IPS DF 6.9 (cell line): ENCODE data around the gene FAM168B.
"Not testable (repeated sequence)": the region's sequence is repeated elsewhere in the genome, so short reads cannot be mapped to it uniquely, and the experiment has no call there.

Experiments
- DNase-seq: peaks from one replicate; pipeline ENCODE4 v3.0.0-alpha.2; 2013; ENCODE audit warnings: low read depth, low spot score
- H3K27ac ChIP-seq: one replicate; pipeline ENCODE4 v1.5.1; 2013; ENCODE audit warnings: low read length, control low read depth
- H3K27me3 ChIP-seq: 2 replicates; pipeline ENCODE4 v1.6.1; 2013; ENCODE audit warnings: mild to moderate bottlenecking, low read length; ENCODE audit not compliant: control insufficient read depth, insufficient read depth
- H3K36me3 ChIP-seq: 2 replicates; pipeline ENCODE4 v1.6.1; 2013; ENCODE audit warnings: low read length; ENCODE audit not compliant: control insufficient read depth, insufficient read depth
- H3K4me1 ChIP-seq: 2 replicates; pipeline ENCODE4 v1.6.1; 2013; ENCODE audit warnings: low read length; ENCODE audit not compliant: control insufficient read depth, insufficient read depth
- H3K4me3 ChIP-seq: 2 replicates; pipeline ENCODE4 v1.5.1; 2013; ENCODE audit warnings: mild to moderate bottlenecking, low read length
- H3K9me3 ChIP-seq: 2 replicates; pipeline ENCODE4 v1.6.1; 2013; ENCODE audit warnings: low read length, inconsistent platforms; ENCODE audit not compliant: control insufficient read depth, insufficient read depth
- WGBS: extraction: QIAGEN DNeasy Blood & Tissue Kit; methylation state at CpG from one replicate; pipeline ENCODE4 v1.1.7; 2013; ENCODE audit warnings: mixed read lengths, missing lambda C conversion rate; ENCODE audit not compliant: insufficient read length, insufficient coverage; 5-methylcytosine and 5-hydroxymethylcytosine counted together

Gene FAM168B

GRCh38 chr2:131122496-131122895 is 29.2 kb upstream of the FAM168B start:
- no peak overlapping the region for H3K4me3 ChIP-seq
- no peak overlapping the region for H3K27ac ChIP-seq
- no peaks in the 10 kb centered on the region; the same call in 1 of the 2 replicates for H3K9me3 ChIP-seq
- H3K27me3 ChIP-seq: no peaks in the 10 kb centered on the region; the same call in 1 of the 2 replicates
- peaks cover 2% of the 10 kb centered on the region; the same call in 1 of the 2 replicates for H3K36me3 ChIP-seq
- no peak for DNase-seq
- WGBS: no CpG with 5 or more reads among the region's 4 CpGs
- no peaks in the 10 kb centered on the region; the same call in 1 of the 2 replicates for H3K4me1 ChIP-seq

- H3K9me3 ChIP-seq: no peaks in the 10 kb centered on the region; the same call in 1 of the 2 replicates
- no peaks in the 10 kb centered on the region; the same call in 1 of the 2 replicates for H3K27me3 ChIP-seq
- no peak overlapping the region for H3K27ac ChIP-seq
- no peaks in the 10 kb centered on the region for H3K36me3 ChIP-seq
- WGBS: no CpG with 5 or more reads among the region's 4 CpGs
- H3K4me1 ChIP-seq: no peaks in the 10 kb centered on the region; the same call in 1 of the 2 replicates
- DNase-seq: no peak
- H3K4me3 ChIP-seq: no peak overlapping the region
These were observed 28.2 kb upstream of the FAM168B start for GRCh38 chr2:131121464-131121863.

GRCh38 chr2:131120815-131121317 is 27.6 kb upstream of the FAM168B start:
- H3K4me1 ChIP-seq: no peaks in the 10 kb centered on the region; the same call in 1 of the 2 replicates
- WGBS: no CpG with 5 or more reads among the region's 12 CpGs
- no peaks in the 10 kb centered on the region; the same call in 1 of the 2 replicates for H3K27me3 ChIP-seq
- no peaks in the 10 kb centered on the region; the same call in 1 of the 2 replicates for H3K9me3 ChIP-seq
- no peak for DNase-seq
- no peaks in the 10 kb centered on the region for H3K36me3 ChIP-seq
- no peak overlapping the region for H3K4me3 ChIP-seq
- H3K27ac ChIP-seq: no peak overlapping the region

- no peak overlapping the region for H3K4me3 ChIP-seq
- DNase-seq: no peak
- no peaks in the 10 kb centered on the region; the same call in 1 of the 2 replicates for H3K9me3 ChIP-seq
- no peaks in the 10 kb centered on the region for H3K36me3 ChIP-seq
- H3K4me1 ChIP-seq: peaks cover 3% of the 10 kb centered on the region; the same call in 1 of the 2 replicates
- no peaks in the 10 kb centered on the region for H3K27me3 ChIP-seq
- H3K27ac ChIP-seq: no peak overlapping the region
These were observed 22.5 kb upstream of the FAM168B start for GRCh38 chr2:131115752-131116151.

GRCh38 chr2:131114950-131115349 is 21.7 kb upstream of the FAM168B start:
- DNase-seq, H3K4me3 ChIP-seq, H3K27ac ChIP-seq, H3K4me1 ChIP-seq, H3K36me3 ChIP-seq, H3K27me3 ChIP-seq, H3K9me3 ChIP-seq: not testable (repeated sequence)
- WGBS: no CpG with 5 or more reads among the region's 3 CpGs

GRCh38 chr2:131113566-131114227 is 20.4 kb upstream of the FAM168B start:
- WGBS: no CpG with 5 or more reads among the region's 7 CpGs
- Histone ChIP-seq H3K27ac (no peak overlapping the region), H3K4me1 (peaks cover 3% of the 10 kb centered on the region; the same call in 1 of the 2 replicates), H3K36me3 (no peaks in the 10 kb centered on the region), H3K9me3 (no peaks in the 10 kb centered on the region), H3K27me3 (no peaks in the 10 kb centered on the region), H3K4me3 (no peak overlapping the region)
- DNase-seq: no peak

- Histone ChIP-seq H3K4me3 (no peak overlapping the region), H3K4me1 (peaks cover 3% of the 10 kb centered on the region; the same call in 1 of the 2 replicates), H3K27me3 (no peaks in the 10 kb centered on the region), H3K9me3 (no peaks in the 10 kb centered on the region), H3K36me3 (no peaks in the 10 kb centered on the region), H3K27ac (no peak overlapping the region)
- no CpG with 5 or more reads among the region's 2 CpGs for WGBS
- DNase-seq: no peak
These were observed 19.3 kb upstream of the FAM168B start for GRCh38 chr2:131112529-131112928.

GRCh38 chr2:131105950-131106801 is 12.9 kb upstream of the FAM168B start:
- no peaks in the 10 kb centered on the region for H3K36me3 ChIP-seq
- no peak for DNase-seq
- H3K4me1 ChIP-seq: peaks cover 2% of the 10 kb centered on the region; the same call in 1 of the 2 replicates
- H3K27ac ChIP-seq: no peak overlapping the region
- no peaks in the 10 kb centered on the region for H3K9me3 ChIP-seq
- peak overlapping the region; percentile 61 for H3K4me3 ChIP-seq
- no CpG with 5 or more reads among the region's 19 CpGs for WGBS
- no peaks in the 10 kb centered on the region for H3K27me3 ChIP-seq

GRCh38 chr2:131105156-131105949 is 12.1 kb upstream of the FAM168B start, which contains the start of gene PLEKHB2:
TSS of gene PLEKHB2 (plus strand) at chr2:131105336. CDS start at chr2:131120942, 15,606 bp downstream.
- peak; percentile 63 for DNase-seq
- Histone ChIP-seq H3K27ac (no peak within 1 kb of the TSS), H3K4me1 (peaks cover 2% of the 10 kb centered on the region; the same call in 1 of the 2 replicates), H3K4me3 (peak within 1 kb of the TSS; percentile 61), H3K9me3 (no peaks in the 10 kb centered on the region), H3K36me3 (no peaks in the 10 kb centered on the region), H3K27me3 (no peaks in the 10 kb centered on the region)
- no CpG with 5 or more reads among the region's 66 CpGs for WGBS
